Measurements from ENCODE around the gene FBXO44. TPM values are rescaled to one million over a fixed set of nuclear protein-coding genes. Genes with fewer than 3 reads are reported as not detected.

FBXO44 gene
- total RNA-seq, 1 experiment from 2014 or later = 60.9 TPM

DNA sequence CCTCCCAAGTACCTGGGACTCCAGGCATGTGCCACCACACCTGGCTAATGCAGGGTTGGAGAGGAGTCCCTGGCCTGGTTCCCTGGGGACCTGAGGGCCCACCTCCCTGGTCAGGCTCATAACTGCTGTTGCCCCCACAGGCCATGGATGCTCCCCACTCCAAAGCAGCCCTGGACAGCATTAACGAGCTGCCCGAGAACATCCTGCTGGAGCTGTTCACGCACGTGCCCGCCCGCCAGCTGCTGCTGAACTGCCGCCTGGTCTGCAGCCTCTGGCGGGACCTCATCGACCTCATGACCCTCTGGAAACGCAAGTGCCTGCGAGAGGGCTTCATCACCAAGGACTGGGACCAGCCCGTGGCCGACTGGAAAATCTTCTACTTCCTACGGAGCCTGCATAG is 13.8 kb downstream of the FBXO44 start:
- H4K20me1 ChIP-seq (ENCODE audit: insufficient read depth) = no peaks in the 10 kb centered on the region
- no peak overlapping the region for H2AFZ ChIP-seq (ENCODE audit: low read depth, low read length, poor library complexity, severe bottlenecking)
- intact Hi-C loops (cut with micrococcal nuclease) = no loop called here
- peaks cover 6 to 7% of the 10 kb centered on the region in 2 experiments; a peak in 3 of 4 replicates for H3K36me3 ChIP-seq (ENCODE audit: control insufficient read depth in 1 of 2, insufficient read depth in 2 of 2, low read length in 2 of 2)
- H3K4me1 ChIP-seq (ENCODE audit: control insufficient read depth in 1 of 2, insufficient read depth in 2 of 2, low read length in 2 of 2) = peaks cover 2 to 11% of the 10 kb centered on the region in 2 experiments
- TF ChIP-seq JUND (IDR thresholded peaks at IDR 0.05) (no peak), TCF7L2 (IDR thresholded peaks at IDR 0.05; ENCODE audit: borderline replicate concordance, extremely low read depth, insufficient read depth, insufficient read length) (no peak), EGR1 (IDR thresholded peaks at IDR 0.05; ENCODE audit: low read depth) (no peak), ZFX (IDR thresholded peaks at IDR 0.05) (no peak), ZBTB33 (IDR thresholded peaks at IDR 0.05; ENCODE audit: extremely low read depth, insufficient replicate concordance, low read length) (no peak), ZNF274 (IDR thresholded peaks at IDR 0.05; ENCODE audit: low read depth, low read length) (no peak), ELF1 (IDR thresholded peaks at IDR 0.05; ENCODE audit: borderline replicate concordance, low read depth) (no peak), CTCF (IDR thresholded peaks at IDR 0.05 in 2 of 3, conservative IDR thresholded peaks at IDR 0.05 in 1 of 3; ENCODE audit: borderline replicate concordance in 1 of 3, insufficient read depth in 1 of 3, low read depth in 2 of 3, low read length in 2 of 3) (no peak), POLR2A (IDR thresholded peaks at IDR 0.05; ENCODE audit: borderline replicate concordance, extremely low read depth, insufficient read depth, insufficient read length) (no peak), YY1 (IDR thresholded peaks at IDR 0.05; ENCODE audit: extremely low read depth, insufficient replicate concordance, low read depth, low read length) (no peak), SP1 (IDR thresholded peaks at IDR 0.05; ENCODE audit: low read depth) (no peak), MAX (IDR thresholded peaks at IDR 0.05) (no peak)
- TF ChIP-seq, protein P1, sequence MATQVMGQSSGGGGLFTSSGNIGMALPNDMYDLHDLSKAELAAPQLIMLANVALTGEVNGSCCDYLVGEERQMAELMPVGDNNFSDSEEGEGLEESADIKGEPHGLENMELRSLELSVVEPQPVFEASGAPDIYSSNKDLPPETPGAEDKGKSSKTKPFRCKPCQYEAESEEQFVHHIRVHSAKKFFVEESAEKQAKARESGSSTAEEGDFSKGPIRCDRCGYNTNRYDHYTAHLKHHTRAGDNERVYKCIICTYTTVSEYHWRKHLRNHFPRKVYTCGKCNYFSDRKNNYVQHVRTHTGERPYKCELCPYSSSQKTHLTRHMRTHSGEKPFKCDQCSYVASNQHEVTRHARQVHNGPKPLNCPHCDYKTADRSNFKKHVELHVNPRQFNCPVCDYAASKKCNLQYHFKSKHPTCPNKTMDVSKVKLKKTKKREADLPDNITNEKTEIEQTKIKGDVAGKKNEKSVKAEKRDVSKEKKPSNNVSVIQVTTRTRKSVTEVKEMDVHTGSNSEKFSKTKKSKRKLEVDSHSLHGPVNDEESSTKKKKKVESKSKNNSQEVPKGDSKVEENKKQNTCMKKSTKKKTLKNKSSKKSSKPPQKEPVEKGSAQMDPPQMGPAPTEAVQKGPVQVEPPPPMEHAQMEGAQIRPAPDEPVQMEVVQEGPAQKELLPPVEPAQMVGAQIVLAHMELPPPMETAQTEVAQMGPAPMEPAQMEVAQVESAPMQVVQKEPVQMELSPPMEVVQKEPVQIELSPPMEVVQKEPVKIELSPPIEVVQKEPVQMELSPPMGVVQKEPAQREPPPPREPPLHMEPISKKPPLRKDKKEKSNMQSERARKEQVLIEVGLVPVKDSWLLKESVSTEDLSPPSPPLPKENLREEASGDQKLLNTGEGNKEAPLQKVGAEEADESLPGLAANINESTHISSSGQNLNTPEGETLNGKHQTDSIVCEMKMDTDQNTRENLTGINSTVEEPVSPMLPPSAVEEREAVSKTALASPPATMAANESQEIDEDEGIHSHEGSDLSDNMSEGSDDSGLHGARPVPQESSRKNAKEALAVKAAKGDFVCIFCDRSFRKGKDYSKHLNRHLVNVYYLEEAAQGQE (IDR thresholded peaks at IDR 0.05; ENCODE audit: low read depth) = no peak
- TF ChIP-seq, protein P2, sequence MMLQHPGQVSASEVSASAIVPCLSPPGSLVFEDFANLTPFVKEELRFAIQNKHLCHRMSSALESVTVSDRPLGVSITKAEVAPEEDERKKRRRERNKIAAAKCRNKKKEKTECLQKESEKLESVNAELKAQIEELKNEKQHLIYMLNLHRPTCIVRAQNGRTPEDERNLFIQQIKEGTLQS (IDR thresholded peaks at IDR 0.05) = no peak
- BruUV-seq (replicated peaks) = no TSS peak
- no peak overlapping the region for H3K27ac ChIP-seq (ENCODE audit: low read depth, low read length)
- no peaks in the 10 kb centered on the region for H3K9me3 ChIP-seq (ENCODE audit: control insufficient read depth in 1 of 2, insufficient read depth in 1 of 2, low read depth in 1 of 2, low read length in 2 of 2)
- DNase-seq (ENCODE audit: low read depth, low spot score) (no peak), ATAC-seq (no peak)
- H3K4me2 ChIP-seq (ENCODE audit: low read length) = no peak overlapping the region
- H3K27me3 ChIP-seq (ENCODE audit: insufficient read depth, low read length) = no peaks in the 10 kb centered on the region
- no peak overlapping the region for H3K9ac ChIP-seq (ENCODE audit: low read length)
- ChIA-PET CTCF (no interaction called here), POLR2A (no interaction called here), RAD21 (ENCODE audit: low non-redundant PET in 1 of 2, low total read pairs in 2 of 2, uncharacterized antibody in 2 of 2, unreplicated experiment in 2 of 2) (no interaction called here)
- H3K4me3 ChIP-seq (replicated peaks in 1 of 2; ENCODE audit: low read depth in 1 of 2, low read length in 2 of 2) = no peak overlapping the region
- 0 out of 2 replicates have a peak, but pooled peaks cover 5% of the 10 kb centered on the region for H3K79me2 ChIP-seq (ENCODE audit: insufficient read depth, low read length)
- H3K9me2 ChIP-seq (ENCODE audit: insufficient read depth) = no peaks in the 10 kb centered on the region
